HepG2 (cell line): ENCODE data around the gene MED1. TPM values are rescaled to one million over a fixed set of nuclear protein-coding genes. Genes with fewer than 3 reads are reported as not detected.

Experiments
- DRAP1 ChIP-seq: IDR thresholded peaks from 2 replicates; pipeline ENCODE4 v1.6.1; 2016; ENCODE audit warnings: missing genetic modification reagents, missing compliant biosample characterization
- GTF2F1 ChIP-seq: fragments of 150-350 bp; IDR thresholded peaks from 2 replicates; pipeline ENCODE4 v1.6.1; 2014; ENCODE audit warnings: low read length
- ISX ChIP-seq: sonication (generic); formaldehyde crosslinking; conservative IDR thresholded peaks from 2 replicates; pipeline ENCODE4 v1.5.0; 2020; ENCODE audit warnings: missing genetic modification reagents
- KLF6 ChIP-seq: IDR thresholded peaks from 2 replicates; pipeline ENCODE4 v1.8.0; 2016; ENCODE audit warnings: missing biosample characterization, missing genetic modification reagents
- NFKBIZ ChIP-seq: IDR thresholded peaks from 2 replicates; pipeline ENCODE4 v1.6.1; 2018; ENCODE audit warnings: missing genetic modification reagents, missing compliant biosample characterization
- NFYC ChIP-seq: IDR thresholded peaks from 2 replicates; pipeline ENCODE4 v1.6.1; 2016; ENCODE audit warnings: missing genetic modification reagents, missing compliant biosample characterization
- ONECUT2 ChIP-seq: sonication (generic); formaldehyde crosslinking; IDR thresholded peaks from 2 replicates; pipeline ENCODE4 v1.4.0; 2020; ENCODE audit warnings: missing genetic modification reagents
- RFXANK ChIP-seq: IDR thresholded peaks from 2 replicates; pipeline ENCODE4 v1.6.1; 2016
- SIX4 ChIP-seq: sonication (generic); formaldehyde crosslinking; IDR thresholded peaks from 2 replicates; pipeline ENCODE4 v1.4.0; 2020; ENCODE audit warnings: missing genetic modification reagents
- ZBTB38 ChIP-seq: sonication (generic); formaldehyde crosslinking; IDR thresholded peaks from 2 replicates; pipeline ENCODE4 v1.5.1; 2020; ENCODE audit warnings: mild to moderate bottlenecking, missing genetic modification reagents
- ZBTB7B ChIP-seq: sonication (generic); formaldehyde crosslinking; IDR thresholded peaks from 2 replicates; pipeline ENCODE4 v1.4.0; 2020; ENCODE audit warnings: missing genetic modification reagents
- ZNF331 ChIP-seq: sonication (generic); formaldehyde crosslinking; IDR thresholded peaks from 2 replicates; pipeline ENCODE4 v1.4.0; 2020; ENCODE audit warnings: missing genetic modification reagents
- ZNF33B ChIP-seq: sonication (generic); formaldehyde crosslinking; IDR thresholded peaks from 2 replicates; pipeline ENCODE4 v1.5.1; 2020; ENCODE audit warnings: mild to moderate bottlenecking, missing genetic modification reagents
- ZNF543 ChIP-seq: sonication (generic); formaldehyde crosslinking; IDR thresholded peaks from 2 replicates; pipeline ENCODE4 v1.4.0; 2020; ENCODE audit warnings: mild to moderate bottlenecking, missing genetic modification reagents
- ZNF597 ChIP-seq: sonication (generic); formaldehyde crosslinking; IDR thresholded peaks from 2 replicates; pipeline ENCODE4 v1.5.0; 2020; ENCODE audit warnings: missing genetic modification reagents
- ZNF674 ChIP-seq: sonication (generic); formaldehyde crosslinking; IDR thresholded peaks from 2 replicates; pipeline ENCODE4 v1.5.0; 2020; ENCODE audit warnings: low read depth, mild to moderate bottlenecking, missing genetic modification reagents
- ZNF704 ChIP-seq: sonication (generic); formaldehyde crosslinking; IDR thresholded peaks from 2 replicates; pipeline ENCODE4 v1.8.1; 2023; ENCODE audit warnings: mild to moderate bottlenecking, inconsistent platforms, moderate library complexity, missing genetic modification reagents, borderline replicate concordance
- ZNF709 ChIP-seq: sonication (generic); formaldehyde crosslinking; IDR thresholded peaks from 2 replicates; pipeline ENCODE4 v1.5.0; 2020; ENCODE audit warnings: mild to moderate bottlenecking, missing genetic modification reagents
- polyA plus RNA-seq, 8 experiments: library from polyadenylated mRNA; depleted of rRNA in 3 of 8; stranded (reverse) in 7 of 8; unstranded in 1 of 8; fragments of >200 nt; fragmentation: Illumina TruSeq in 4 of 8; extraction: Trizol in 4 of 8; gene quantifications; 2 replicates each; pipeline versions ENCODE4 v1.2.1 to v1.2.3, GENCODE V29; 2011 to 2016; ENCODE audit warnings: low read depth in 4 of 8, missing spikeins in 1 of 8, mixed read lengths in 1 of 8; ENCODE audit not compliant: insufficient read depth in 1 of 8
- total RNA-seq, 5 experiments: library from RNA; depleted of rRNA; stranded (reverse); fragments of >200 nt; fragmentation: Illumina TruSeq; extraction: Trizol; gene quantifications; 2 replicates each; pipeline ENCODE4 v1.2.3, GENCODE V29; 2016; ENCODE audit warnings: low read depth in 1 of 5
- TF ChIP-seq, protein P1 (sequence below): sonication (generic); formaldehyde crosslinking; IDR thresholded peaks from 2 replicates; pipeline ENCODE4 v1.8.1; 2022; ENCODE audit warnings: mild to moderate bottlenecking, missing genetic modification reagents
- TF ChIP-seq, protein P2 (sequence below): sonication (generic); formaldehyde crosslinking; IDR thresholded peaks from 2 replicates; pipeline ENCODE4 v1.5.1; 2020; ENCODE audit warnings: missing genetic modification reagents, mild to moderate bottlenecking, borderline replicate concordance
- TF ChIP-seq, protein P3 (sequence below): sonication (generic); formaldehyde crosslinking; IDR thresholded peaks from 2 replicates; pipeline ENCODE4 v1.4.0; 2020; ENCODE audit warnings: missing genetic modification reagents

The MED1 gene
- total and polyA plus RNA-seq, 2 of the 13 experiments (the other 11 are each of a cell fraction or from before 2014, with no cell fraction given) = 37.5 to 40.1 TPM

DNA sequence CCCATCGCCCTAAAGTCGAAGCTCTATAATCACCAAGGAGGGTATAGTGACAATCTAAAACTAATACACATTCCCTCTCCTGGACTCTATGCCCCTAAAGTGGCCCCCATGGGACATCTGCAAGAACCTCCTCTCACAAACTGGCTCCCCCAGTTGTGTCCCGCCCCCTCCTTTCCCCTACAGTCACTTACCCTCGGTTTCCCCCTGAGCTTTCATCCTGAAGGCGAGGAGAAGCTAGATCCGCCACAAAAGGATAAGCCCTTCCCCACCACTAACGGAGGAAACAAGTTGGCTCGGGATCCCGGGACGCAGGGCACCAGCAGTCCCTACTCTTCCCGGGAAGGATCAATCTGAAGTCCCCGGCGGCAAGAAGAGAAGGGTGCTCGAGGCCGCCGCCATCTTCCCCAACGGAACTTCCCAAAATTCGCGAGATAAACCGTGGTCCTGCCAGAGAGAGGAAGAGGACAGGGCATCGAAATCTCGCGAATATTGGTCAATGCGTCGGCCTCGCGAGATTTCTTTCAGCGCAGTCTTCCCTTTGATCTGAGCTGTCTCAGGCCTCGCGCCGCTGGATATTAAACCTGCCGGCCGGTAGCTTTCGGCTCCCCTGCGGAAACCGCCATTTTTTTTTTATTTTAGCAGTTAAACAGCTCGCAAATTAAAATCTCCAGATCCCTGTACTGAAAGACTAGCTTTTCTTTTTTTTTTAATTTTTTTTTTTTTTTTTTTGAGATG lies at the start of gene MED1 (continued):
- TF ChIP-seq ZNF674 = no peak
- TF ChIP-seq, protein P1, sequence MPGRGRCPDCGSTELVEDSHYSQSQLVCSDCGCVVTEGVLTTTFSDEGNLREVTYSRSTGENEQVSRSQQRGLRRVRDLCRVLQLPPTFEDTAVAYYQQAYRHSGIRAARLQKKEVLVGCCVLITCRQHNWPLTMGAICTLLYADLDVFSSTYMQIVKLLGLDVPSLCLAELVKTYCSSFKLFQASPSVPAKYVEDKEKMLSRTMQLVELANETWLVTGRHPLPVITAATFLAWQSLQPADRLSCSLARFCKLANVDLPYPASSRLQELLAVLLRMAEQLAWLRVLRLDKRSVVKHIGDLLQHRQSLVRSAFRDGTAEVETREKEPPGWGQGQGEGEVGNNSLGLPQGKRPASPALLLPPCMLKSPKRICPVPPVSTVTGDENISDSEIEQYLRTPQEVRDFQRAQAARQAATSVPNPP (CRISPR knock-in tag) = no peak
- peak; percentile 69; the same call in 1 of the 2 replicates for TF ChIP-seq ZNF709 (CRISPR knock-in tag)
- no peak; the same call in 1 of the 2 replicates for TF ChIP-seq ZBTB7B (CRISPR knock-in tag)
- TF ChIP-seq NFKBIZ (CRISPR knock-in tag) = no peak; the same call in 1 of the 2 replicates
- TF ChIP-seq ZNF33B (CRISPR knock-in tag) = peak; percentile 72; the same call in 1 of the 2 replicates
- no peak for TF ChIP-seq ZNF597 (CRISPR knock-in tag)
- TF ChIP-seq KLF6 (CRISPR knock-in tag) = no peak
- 0 out of 2 replicates have a peak, but pooled peaks have one; percentile 15 for TF ChIP-seq ONECUT2 (CRISPR knock-in tag)
- TF ChIP-seq RFXANK (CRISPR knock-in tag) = no peak
- TF ChIP-seq ISX (CRISPR knock-in tag) = 0 out of 2 replicates have a peak, but pooled peaks have one; percentile 42
- TF ChIP-seq SIX4 = no peak
- no peak for TF ChIP-seq ZNF704 (CRISPR knock-in tag)
- TF ChIP-seq, protein P2, sequence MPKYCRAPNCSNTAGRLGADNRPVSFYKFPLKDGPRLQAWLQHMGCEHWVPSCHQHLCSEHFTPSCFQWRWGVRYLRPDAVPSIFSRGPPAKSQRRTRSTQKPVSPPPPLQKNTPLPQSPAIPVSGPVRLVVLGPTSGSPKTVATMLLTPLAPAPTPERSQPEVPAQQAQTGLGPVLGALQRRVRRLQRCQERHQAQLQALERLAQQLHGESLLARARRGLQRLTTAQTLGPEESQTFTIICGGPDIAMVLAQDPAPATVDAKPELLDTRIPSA (CRISPR knock-in tag) = no peak
- no peak for TF ChIP-seq GTF2F1
- TF ChIP-seq ZNF543 (CRISPR knock-in tag) = 0 out of 2 replicates have a peak, but pooled peaks have one; percentile 53
- TF ChIP-seq DRAP1 = peak; percentile 81; the same call in 1 of the 2 replicates
- TF ChIP-seq ZNF331 (CRISPR knock-in tag) = peak; percentile 15; the same call in 1 of the 2 replicates
- TF ChIP-seq, protein P3, sequence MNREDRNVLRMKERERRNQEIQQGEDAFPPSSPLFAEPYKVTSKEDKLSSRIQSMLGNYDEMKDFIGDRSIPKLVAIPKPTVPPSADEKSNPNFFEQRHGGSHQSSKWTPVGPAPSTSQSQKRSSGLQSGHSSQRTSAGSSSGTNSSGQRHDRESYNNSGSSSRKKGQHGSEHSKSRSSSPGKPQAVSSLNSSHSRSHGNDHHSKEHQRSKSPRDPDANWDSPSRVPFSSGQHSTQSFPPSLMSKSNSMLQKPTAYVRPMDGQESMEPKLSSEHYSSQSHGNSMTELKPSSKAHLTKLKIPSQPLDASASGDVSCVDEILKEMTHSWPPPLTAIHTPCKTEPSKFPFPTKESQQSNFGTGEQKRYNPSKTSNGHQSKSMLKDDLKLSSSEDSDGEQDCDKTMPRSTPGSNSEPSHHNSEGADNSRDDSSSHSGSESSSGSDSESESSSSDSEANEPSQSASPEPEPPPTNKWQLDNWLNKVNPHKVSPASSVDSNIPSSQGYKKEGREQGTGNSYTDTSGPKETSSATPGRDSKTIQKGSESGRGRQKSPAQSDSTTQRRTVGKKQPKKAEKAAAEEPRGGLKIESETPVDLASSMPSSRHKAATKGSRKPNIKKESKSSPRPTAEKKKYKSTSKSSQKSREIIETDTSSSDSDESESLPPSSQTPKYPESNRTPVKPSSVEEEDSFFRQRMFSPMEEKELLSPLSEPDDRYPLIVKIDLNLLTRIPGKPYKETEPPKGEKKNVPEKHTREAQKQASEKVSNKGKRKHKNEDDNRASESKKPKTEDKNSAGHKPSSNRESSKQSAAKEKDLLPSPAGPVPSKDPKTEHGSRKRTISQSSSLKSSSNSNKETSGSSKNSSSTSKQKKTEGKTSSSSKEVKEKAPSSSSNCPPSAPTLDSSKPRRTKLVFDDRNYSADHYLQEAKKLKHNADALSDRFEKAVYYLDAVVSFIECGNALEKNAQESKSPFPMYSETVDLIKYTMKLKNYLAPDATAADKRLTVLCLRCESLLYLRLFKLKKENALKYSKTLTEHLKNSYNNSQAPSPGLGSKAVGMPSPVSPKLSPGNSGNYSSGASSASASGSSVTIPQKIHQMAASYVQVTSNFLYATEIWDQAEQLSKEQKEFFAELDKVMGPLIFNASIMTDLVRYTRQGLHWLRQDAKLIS = no peak
- TF ChIP-seq NFYC = peak; percentile 9; the same call in 1 of the 2 replicates
- TF ChIP-seq ZBTB38 = peak; percentile 69; the same call in 1 of the 2 replicates
